GM23338 (cell line): Measurements from ENCODE around the gene CAPN10. TPM values are rescaled to one million over a fixed set of nuclear protein-coding genes. Genes with fewer than 3 reads are reported as not detected.

ENCODE experiments used
- ATAC-seq: fragments of 200-7000 bp; cut with Tn5 transposase; 3 replicates; pipeline ENCODE4 v1.9.1; 2020
- DNase-seq: peaks from one replicate; pipeline ENCODE4 v3.0.0-alpha.2; 2015; ENCODE audit warnings: low spot score
- H2AFZ ChIP-seq: fragments of 200-600 bp; sonication (generic); 2 replicates; pipeline ENCODE4 v1.8.0; 2016; ENCODE audit warnings: antibody characterized with exemption, mild to moderate bottlenecking, moderate library complexity
- H3F3A ChIP-seq: fragments of 200-600 bp; sonication (generic); replicated peaks from 2 replicates; pipeline ENCODE4 v1.8.0; 2017; ENCODE audit warnings: antibody characterized with exemption, mixed run types, low read depth
- H3K27ac ChIP-seq: fragments of 200-600 bp; sonication (generic); 2 replicates; pipeline ENCODE4 v1.6.1; 2016; ENCODE audit warnings: low read depth
- H3K27me3 ChIP-seq: fragments of 200-600 bp; sonication (generic); 2 replicates; pipeline ENCODE4 v1.8.0; 2016; ENCODE audit warnings: mild to moderate bottlenecking, mixed run types, moderate library complexity; ENCODE audit not compliant: insufficient read depth
- H3K36me3 ChIP-seq: fragments of 200-600 bp; sonication (generic); 2 replicates; pipeline ENCODE4 v1.8.0; 2016; ENCODE audit warnings: mild to moderate bottlenecking; ENCODE audit not compliant: insufficient read depth
- H3K4me1 ChIP-seq: fragments of 200-600 bp; sonication (generic); 2 replicates; pipeline ENCODE4 v1.8.0; 2016; ENCODE audit warnings: mild to moderate bottlenecking, moderate library complexity; ENCODE audit not compliant: insufficient read depth
- H3K4me2 ChIP-seq: fragments of 200-600 bp; sonication (generic); 2 replicates; pipeline ENCODE4 v1.7.1; 2017; ENCODE audit warnings: mixed run types
- H3K4me3 ChIP-seq: fragments of 200-600 bp; sonication (generic); 2 replicates; pipeline ENCODE4 v1.6.1; 2016; ENCODE audit warnings: mixed run types
- H3K79me2 ChIP-seq: fragments of 200-600 bp; sonication (generic); replicated peaks from 2 replicates; pipeline ENCODE4 v1.8.0; 2017; ENCODE audit warnings: mild to moderate bottlenecking; ENCODE audit not compliant: insufficient read depth
- H3K9me2 ChIP-seq: fragments of 200-600 bp; sonication (generic); 2 replicates; pipeline ENCODE4 v1.8.0; 2017; ENCODE audit not compliant: insufficient read depth
- H4K20me1 ChIP-seq: fragments of 200-600 bp; sonication (generic); replicated peaks from 2 replicates; pipeline ENCODE4 v1.8.0; 2017; ENCODE audit warnings: mild to moderate bottlenecking; ENCODE audit not compliant: insufficient read depth
- H3K27ac Mint-ChIP-seq: 2 replicates; pipeline ENCODE4 v1.8.0; 2020; ENCODE audit warnings: inconsistent platforms, mild to moderate bottlenecking, moderate library complexity, mixed read lengths
- H3K27me3 Mint-ChIP-seq: 3 replicates; pipeline ENCODE4 v1.8.0; 2022; ENCODE audit warnings: low read depth, mild to moderate bottlenecking, moderate library complexity, mixed read lengths, inconsistent platforms; ENCODE audit not compliant: insufficient read depth, poor library complexity
- H3K36me3 Mint-ChIP-seq: 3 replicates; pipeline ENCODE4 v1.8.0; 2021; ENCODE audit warnings: low read depth, mild to moderate bottlenecking, inconsistent platforms, moderate library complexity, mixed read lengths
- H3K4me1 Mint-ChIP-seq: 3 replicates; pipeline ENCODE4 v1.8.0; 2020; ENCODE audit warnings: mild to moderate bottlenecking, inconsistent platforms, mixed read lengths
- H3K4me3 Mint-ChIP-seq: 3 replicates; pipeline ENCODE4 v1.8.0; 2021; ENCODE audit warnings: moderate library complexity, mild to moderate bottlenecking, inconsistent platforms, mixed read lengths
- H3K9me3 Mint-ChIP-seq: 3 replicates; pipeline ENCODE4 v1.8.0; 2020; ENCODE audit warnings: moderate library complexity, mild to moderate bottlenecking, inconsistent platforms, mixed read lengths
- EZH2 ChIP-seq: fragments of 200-600 bp; sonication (generic); IDR thresholded peaks from one replicate; pipeline ENCODE4 v1.8.0; 2017; ENCODE audit warnings: antibody characterized with exemption, mild to moderate bottlenecking, low read depth; ENCODE audit not compliant: unreplicated experiment
- EZH2phosphoT487 ChIP-seq: fragments of 200-600 bp; sonication (generic); IDR thresholded peaks from one replicate; pipeline ENCODE4 v1.8.1; 2018; ENCODE audit warnings: antibody characterized with exemption; ENCODE audit not compliant: unreplicated experiment
- JUNB ChIP-seq: IDR thresholded peaks from one replicate; pipeline ENCODE4 v1.6.1; 2016; ENCODE audit warnings: antibody characterized with exemption; ENCODE audit not compliant: unreplicated experiment
- NANOG ChIP-seq: IDR thresholded peaks from 2 replicates; pipeline ENCODE4 v1.6.1; 2016; ENCODE audit warnings: antibody characterized with exemption, borderline replicate concordance
- POLR2AphosphoS5 ChIP-seq: IDR thresholded peaks from 2 replicates; pipeline ENCODE4 v1.6.1; 2016; ENCODE audit warnings: antibody characterized with exemption, low read depth
- STAT1 ChIP-seq: IDR thresholded peaks from one replicate; pipeline ENCODE4 v1.6.1; 2016; ENCODE audit warnings: antibody characterized with exemption; ENCODE audit not compliant: unreplicated experiment
- ZNF114 ChIP-seq: fragments of 250-450 bp; sonication (Bioruptor Pico); IDR thresholded peaks from 2 replicates; pipeline ENCODE4 v1.5.0; 2020; ENCODE audit warnings: mild to moderate bottlenecking, moderate library complexity
- polyA plus RNA-seq: library from polyadenylated mRNA; unstranded; fragments of >200 nt; fragmentation: Nextera tagmentation; extraction: Ambion mirVana; gene quantifications from 2 replicates; pipeline ENCODE4 v1.2.1, GENCODE V29; 2016
- total RNA-seq: library from RNA; depleted of rRNA; stranded (reverse); fragments of >200 nt; shearing (Covaris generic); gene quantifications from 2 replicates; pipeline ENCODE4 v1.2.3, GENCODE V29; 2014
- TF ChIP-seq, protein P1 (sequence below), 2 experiments: fragments of 200-600 bp in 1 of 2; sonication (generic) in 1 of 2; conservative IDR thresholded peaks; 2 replicates each; pipeline versions ENCODE4 v1.5.1 to v1.6.1; 2016 to 2017; ENCODE audit warnings: antibody characterized with exemption in 2 of 2, low read depth in 2 of 2, mild to moderate bottlenecking in 2 of 2, moderate library complexity in 1 of 2
- TF ChIP-seq, protein P2 (sequence below): fragments of 250-450 bp; sonication (Bioruptor Pico); IDR thresholded peaks from 2 replicates; pipeline ENCODE4 v1.5.0; 2020; ENCODE audit warnings: mild to moderate bottlenecking, moderate library complexity
- TF ChIP-seq, protein P3 (sequence below): IDR thresholded peaks from one replicate; pipeline ENCODE4 v1.6.1; 2018; ENCODE audit warnings: antibody characterized with exemption; ENCODE audit not compliant: unreplicated experiment

CAPN10 gene
- total and polyA plus RNA-seq, 2 experiments from 2014 or later: 30.2 to 59.8 TPM

DNA sequence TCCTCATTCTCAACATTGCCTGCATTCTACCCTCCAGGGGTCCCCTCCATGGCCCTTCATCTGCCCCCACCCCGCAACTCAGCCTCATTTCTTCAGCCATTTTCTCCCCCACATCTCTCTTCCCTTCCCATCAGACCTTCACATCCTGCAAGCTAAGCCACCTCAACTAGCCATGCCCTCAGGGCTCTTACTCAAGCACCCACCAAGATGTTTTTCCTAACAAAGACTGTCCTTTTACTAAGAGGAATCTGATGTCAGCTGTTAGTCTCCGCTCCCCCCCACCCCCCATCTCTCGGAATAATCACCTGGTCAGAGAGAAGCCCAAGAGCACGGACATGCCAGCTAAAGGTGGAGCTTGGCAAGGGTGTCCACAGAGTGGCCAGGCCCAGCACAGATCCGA lies 4.7 kb upstream of the CAPN10 start:
- H3K27me3 ChIP-seq: no peaks in the 10 kb centered on the region
- Mint-ChIP-seq H3K4me1 (peaks cover 25% of the 10 kb centered on the region), H3K36me3 (peaks cover 3% of the 10 kb centered on the region; the same call in 2 of the 3 replicates), H3K9me3 (no peaks in the 10 kb centered on the region), H3K4me3 (no peak overlapping the region), H3K27ac (no peak overlapping the region), H3K27me3 (peaks cover 19% of the 10 kb centered on the region)
- H3K9me2 ChIP-seq: no peaks in the 10 kb centered on the region
- H4K20me1 ChIP-seq: peaks cover 25% of the 10 kb centered on the region
- H3K36me3 ChIP-seq: no peaks in the 10 kb centered on the region
- ATAC-seq (no peak), DNase-seq (no peak)
- no peak overlapping the region for H2AFZ ChIP-seq
- 0 out of 2 replicates have a peak, but pooled peaks cover 2% of the 10 kb centered on the region for H3F3A ChIP-seq
- no peak overlapping the region for H3K27ac ChIP-seq
- peaks cover 51% of the 10 kb centered on the region for H3K79me2 ChIP-seq
- H3K4me3 ChIP-seq: no peak overlapping the region
- TF ChIP-seq, protein P1, sequence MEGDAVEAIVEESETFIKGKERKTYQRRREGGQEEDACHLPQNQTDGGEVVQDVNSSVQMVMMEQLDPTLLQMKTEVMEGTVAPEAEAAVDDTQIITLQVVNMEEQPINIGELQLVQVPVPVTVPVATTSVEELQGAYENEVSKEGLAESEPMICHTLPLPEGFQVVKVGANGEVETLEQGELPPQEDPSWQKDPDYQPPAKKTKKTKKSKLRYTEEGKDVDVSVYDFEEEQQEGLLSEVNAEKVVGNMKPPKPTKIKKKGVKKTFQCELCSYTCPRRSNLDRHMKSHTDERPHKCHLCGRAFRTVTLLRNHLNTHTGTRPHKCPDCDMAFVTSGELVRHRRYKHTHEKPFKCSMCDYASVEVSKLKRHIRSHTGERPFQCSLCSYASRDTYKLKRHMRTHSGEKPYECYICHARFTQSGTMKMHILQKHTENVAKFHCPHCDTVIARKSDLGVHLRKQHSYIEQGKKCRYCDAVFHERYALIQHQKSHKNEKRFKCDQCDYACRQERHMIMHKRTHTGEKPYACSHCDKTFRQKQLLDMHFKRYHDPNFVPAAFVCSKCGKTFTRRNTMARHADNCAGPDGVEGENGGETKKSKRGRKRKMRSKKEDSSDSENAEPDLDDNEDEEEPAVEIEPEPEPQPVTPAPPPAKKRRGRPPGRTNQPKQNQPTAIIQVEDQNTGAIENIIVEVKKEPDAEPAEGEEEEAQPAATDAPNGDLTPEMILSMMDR (conservative IDR thresholded peaks at IDR 0.05; ENCODE audit: low read depth in 2 of 2): no peak
- TF ChIP-seq EZH2: no peak
- no peak for TF ChIP-seq NANOG
- TF ChIP-seq POLR2AphosphoS5: no peak
- TF ChIP-seq, protein P2, sequence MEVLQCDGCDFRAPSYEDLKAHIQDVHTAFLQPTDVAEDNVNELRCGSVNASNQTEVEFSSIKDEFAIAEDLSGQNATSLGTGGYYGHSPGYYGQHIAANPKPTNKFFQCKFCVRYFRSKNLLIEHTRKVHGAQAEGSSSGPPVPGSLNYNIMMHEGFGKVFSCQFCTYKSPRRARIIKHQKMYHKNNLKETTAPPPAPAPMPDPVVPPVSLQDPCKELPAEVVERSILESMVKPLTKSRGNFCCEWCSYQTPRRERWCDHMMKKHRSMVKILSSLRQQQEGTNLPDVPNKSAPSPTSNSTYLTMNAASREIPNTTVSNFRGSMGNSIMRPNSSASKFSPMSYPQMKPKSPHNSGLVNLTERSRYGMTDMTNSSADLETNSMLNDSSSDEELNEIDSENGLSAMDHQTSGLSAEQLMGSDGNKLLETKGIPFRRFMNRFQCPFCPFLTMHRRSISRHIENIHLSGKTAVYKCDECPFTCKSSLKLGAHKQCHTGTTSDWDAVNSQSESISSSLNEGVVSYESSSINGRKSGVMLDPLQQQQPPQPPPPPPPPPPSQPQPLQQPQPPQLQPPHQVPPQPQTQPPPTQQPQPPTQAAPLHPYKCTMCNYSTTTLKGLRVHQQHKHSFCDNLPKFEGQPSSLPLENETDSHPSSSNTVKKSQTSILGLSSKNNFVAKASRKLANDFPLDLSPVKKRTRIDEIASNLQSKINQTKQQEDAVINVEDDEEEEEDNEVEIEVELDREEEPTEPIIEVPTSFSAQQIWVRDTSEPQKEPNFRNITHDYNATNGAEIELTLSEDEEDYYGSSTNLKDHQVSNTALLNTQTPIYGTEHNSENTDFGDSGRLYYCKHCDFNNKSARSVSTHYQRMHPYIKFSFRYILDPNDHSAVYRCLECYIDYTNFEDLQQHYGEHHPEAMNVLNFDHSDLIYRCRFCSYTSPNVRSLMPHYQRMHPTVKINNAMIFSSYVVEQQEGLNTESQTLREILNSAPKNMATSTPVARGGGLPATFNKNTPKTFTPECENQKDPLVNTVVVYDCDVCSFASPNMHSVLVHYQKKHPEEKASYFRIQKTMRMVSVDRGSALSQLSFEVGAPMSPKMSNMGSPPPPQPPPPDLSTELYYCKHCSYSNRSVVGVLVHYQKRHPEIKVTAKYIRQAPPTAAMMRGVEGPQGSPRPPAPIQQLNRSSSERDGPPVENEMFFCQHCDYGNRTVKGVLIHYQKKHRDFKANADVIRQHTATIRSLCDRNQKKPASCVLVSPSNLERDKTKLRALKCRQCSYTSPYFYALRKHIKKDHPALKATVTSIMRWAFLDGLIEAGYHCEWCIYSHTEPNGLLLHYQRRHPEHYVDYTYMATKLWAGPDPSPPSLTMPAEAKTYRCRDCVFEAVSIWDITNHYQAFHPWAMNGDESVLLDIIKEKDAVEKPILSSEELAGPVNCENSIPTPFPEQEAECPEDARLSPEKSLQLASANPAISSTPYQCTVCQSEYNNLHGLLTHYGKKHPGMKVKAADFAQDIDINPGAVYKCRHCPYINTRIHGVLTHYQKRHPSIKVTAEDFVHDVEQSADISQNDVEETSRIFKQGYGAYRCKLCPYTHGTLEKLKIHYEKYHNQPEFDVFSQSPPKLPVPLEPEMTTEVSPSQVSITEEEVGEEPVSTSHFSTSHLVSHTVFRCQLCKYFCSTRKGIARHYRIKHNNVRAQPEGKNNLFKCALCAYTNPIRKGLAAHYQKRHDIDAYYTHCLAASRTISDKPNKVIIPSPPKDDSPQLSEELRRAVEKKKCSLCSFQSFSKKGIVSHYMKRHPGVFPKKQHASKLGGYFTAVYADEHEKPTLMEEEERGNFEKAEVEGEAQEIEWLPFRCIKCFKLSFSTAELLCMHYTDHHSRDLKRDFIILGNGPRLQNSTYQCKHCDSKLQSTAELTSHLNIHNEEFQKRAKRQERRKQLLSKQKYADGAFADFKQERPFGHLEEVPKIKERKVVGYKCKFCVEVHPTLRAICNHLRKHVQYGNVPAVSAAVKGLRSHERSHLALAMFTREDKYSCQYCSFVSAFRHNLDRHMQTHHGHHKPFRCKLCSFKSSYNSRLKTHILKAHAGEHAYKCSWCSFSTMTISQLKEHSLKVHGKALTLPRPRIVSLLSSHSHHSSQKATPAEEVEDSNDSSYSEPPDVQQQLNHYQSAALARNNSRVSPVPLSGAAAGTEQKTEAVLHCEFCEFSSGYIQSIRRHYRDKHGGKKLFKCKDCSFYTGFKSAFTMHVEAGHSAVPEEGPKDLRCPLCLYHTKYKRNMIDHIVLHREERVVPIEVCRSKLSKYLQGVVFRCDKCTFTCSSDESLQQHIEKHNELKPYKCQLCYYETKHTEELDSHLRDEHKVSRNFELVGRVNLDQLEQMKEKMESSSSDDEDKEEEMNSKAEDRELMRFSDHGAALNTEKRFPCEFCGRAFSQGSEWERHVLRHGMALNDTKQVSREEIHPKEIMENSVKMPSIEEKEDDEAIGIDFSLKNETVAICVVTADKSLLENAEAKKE (CRISPR knock-in tag): no peak
- no peak for TF ChIP-seq STAT1
- TF ChIP-seq EZH2phosphoT487: no peak
- TF ChIP-seq, protein P3, sequence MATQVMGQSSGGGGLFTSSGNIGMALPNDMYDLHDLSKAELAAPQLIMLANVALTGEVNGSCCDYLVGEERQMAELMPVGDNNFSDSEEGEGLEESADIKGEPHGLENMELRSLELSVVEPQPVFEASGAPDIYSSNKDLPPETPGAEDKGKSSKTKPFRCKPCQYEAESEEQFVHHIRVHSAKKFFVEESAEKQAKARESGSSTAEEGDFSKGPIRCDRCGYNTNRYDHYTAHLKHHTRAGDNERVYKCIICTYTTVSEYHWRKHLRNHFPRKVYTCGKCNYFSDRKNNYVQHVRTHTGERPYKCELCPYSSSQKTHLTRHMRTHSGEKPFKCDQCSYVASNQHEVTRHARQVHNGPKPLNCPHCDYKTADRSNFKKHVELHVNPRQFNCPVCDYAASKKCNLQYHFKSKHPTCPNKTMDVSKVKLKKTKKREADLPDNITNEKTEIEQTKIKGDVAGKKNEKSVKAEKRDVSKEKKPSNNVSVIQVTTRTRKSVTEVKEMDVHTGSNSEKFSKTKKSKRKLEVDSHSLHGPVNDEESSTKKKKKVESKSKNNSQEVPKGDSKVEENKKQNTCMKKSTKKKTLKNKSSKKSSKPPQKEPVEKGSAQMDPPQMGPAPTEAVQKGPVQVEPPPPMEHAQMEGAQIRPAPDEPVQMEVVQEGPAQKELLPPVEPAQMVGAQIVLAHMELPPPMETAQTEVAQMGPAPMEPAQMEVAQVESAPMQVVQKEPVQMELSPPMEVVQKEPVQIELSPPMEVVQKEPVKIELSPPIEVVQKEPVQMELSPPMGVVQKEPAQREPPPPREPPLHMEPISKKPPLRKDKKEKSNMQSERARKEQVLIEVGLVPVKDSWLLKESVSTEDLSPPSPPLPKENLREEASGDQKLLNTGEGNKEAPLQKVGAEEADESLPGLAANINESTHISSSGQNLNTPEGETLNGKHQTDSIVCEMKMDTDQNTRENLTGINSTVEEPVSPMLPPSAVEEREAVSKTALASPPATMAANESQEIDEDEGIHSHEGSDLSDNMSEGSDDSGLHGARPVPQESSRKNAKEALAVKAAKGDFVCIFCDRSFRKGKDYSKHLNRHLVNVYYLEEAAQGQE: no peak
- no peak for TF ChIP-seq ZNF114 (CRISPR knock-in tag)
- TF ChIP-seq JUNB: no peak
- peaks cover 10% of the 10 kb centered on the region for H3K4me1 ChIP-seq
- H3K4me2 ChIP-seq: no peak overlapping the region
